GM12864 (cell line): ENCODE results near the gene SLC44A5.
A peak's percentile ranks its signal among the peaks of the same experiment; 100 is the strongest.

Experiments
- DNase-seq: peaks from one replicate; pipeline ENCODE4 v3.0.0-alpha.2; 2011; ENCODE audit warnings: low read depth
- H3K4me3 ChIP-seq: 2 replicates; pipeline ENCODE4 v1.5.1; 2011; ENCODE audit warnings: mild to moderate bottlenecking, low read depth, low read length, control low read depth
- CTCF ChIP-seq: IDR thresholded peaks from 2 replicates; pipeline ENCODE4 v1.5.1; 2011; ENCODE audit warnings: low read depth, mild to moderate bottlenecking, moderate library complexity, low read length, control low read depth, inconsistent platforms; ENCODE audit errors: missing control alignments

SLC44A5 gene

GRCh38 chr1:75430526-75430925, 180.4 kb downstream of the SLC44A5 start:
- TF ChIP-seq CTCF, result no peak
- no peak overlapping the region for H3K4me3 ChIP-seq
- DNase-seq, result no peak

GRCh38 chr1:75426688-75427087, 184.2 kb downstream of the SLC44A5 start:
- DNase-seq, result no peak
- H3K4me3 ChIP-seq, result no peak overlapping the region
- TF ChIP-seq CTCF, result no peak

GRCh38 chr1:75425001-75425650, 185.8 kb downstream of the SLC44A5 start:
- no peak for TF ChIP-seq CTCF
- H3K4me3 ChIP-seq, result no peak overlapping the region
- DNase-seq, result no peak

- no peak overlapping the region for H3K4me3 ChIP-seq
- TF ChIP-seq CTCF, result peak; percentile 18
- DNase-seq, result no peak
Observed at GRCh38 chr1:75423616-75424015, 187.3 kb downstream of the SLC44A5 start.

GRCh38 chr1:75423136-75423535, 187.8 kb downstream of the SLC44A5 start:
- H3K4me3 ChIP-seq, result no peak overlapping the region
- DNase-seq, result no peak
- no peak for TF ChIP-seq CTCF

- DNase-seq, result no peak
- no peak overlapping the region for H3K4me3 ChIP-seq
- no peak for TF ChIP-seq CTCF
Observed at GRCh38 chr1:75421371-75421770, 189.5 kb downstream of the SLC44A5 start.

- no peak for TF ChIP-seq CTCF
- no peak for DNase-seq
- H3K4me3 ChIP-seq, result no peak overlapping the region
Observed at GRCh38 chr1:75415187-75415586, 195.7 kb downstream of the SLC44A5 start.
